GM12873 (cell line): ENCODE results near the gene RPL6.

Experiments used
- CTCF ChIP-seq: IDR thresholded peaks from 2 replicates; pipeline ENCODE4 v1.5.1; 2012; ENCODE audit warnings: low read depth, mild to moderate bottlenecking, moderate library complexity, low read length, control low read depth; ENCODE audit not compliant: insufficient read depth; ENCODE audit errors: missing control alignments

The RPL6 gene

DNA sequence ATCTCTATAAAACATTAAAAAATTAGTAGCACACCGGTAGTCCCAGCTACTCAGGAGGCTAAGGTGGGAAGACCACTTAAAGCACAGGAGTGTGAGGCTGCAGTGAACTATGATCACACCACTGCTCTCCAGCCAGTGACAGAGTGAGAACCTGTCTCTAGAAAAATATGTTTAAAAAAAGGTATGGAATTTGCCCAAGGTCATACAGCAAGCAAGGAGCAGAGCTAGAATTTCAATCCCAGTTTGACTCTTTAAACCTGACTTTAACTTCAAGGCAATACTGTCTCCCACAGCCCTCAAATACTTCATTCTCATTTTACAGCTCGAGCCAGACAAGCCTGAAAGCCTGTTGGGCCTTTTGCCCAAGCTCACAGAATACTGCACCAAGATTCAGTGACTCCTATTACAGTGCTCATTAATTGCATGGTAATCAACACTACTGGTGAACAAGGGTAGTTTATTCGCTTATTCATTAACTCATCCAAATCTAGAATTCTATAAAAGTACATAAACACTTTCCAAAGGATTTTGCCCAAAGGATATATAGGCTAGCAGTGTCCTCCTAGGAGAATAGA, 35.2 kb downstream of the RPL6 start:
- no peak for TF ChIP-seq CTCF

DNA sequence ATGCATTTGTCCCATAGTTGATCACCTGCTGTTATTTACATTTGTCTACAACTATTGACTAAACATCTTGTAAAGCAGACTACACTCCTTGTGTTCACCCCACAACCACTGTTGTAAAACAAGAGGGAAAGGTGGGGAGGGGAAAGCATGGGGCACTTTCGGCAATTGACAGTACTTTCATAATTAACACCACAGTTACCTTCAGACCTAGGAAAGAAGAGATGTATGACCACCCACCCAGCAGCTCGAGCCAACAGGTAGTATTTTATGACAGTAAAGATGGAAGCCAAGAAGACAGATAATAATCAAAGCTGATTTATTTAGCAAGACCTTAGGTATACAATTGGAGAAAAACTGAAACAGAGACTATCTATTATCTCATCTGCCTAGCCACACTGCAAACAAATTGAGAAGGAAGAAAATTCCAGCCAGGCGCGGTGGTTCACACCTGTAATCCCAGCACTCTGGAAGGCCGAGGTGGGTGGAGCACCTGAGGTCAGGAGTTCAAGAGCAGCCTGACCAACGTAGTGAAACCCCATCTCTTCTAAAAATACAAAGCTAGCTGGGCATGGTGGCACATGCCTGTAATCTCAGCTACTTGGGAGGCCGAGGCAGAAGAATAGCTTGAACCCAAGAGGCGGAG, 38.4 kb downstream of the RPL6 start:
- no peak for TF ChIP-seq CTCF

- TF ChIP-seq CTCF: no peak
These were observed 39.2 kb downstream of the RPL6 start for GRCh38 chr12:112370199-112370598.

GRCh38 chr12:112368856-112369255, 40.5 kb downstream of the RPL6 start:
- TF ChIP-seq CTCF: no peak

GRCh38 chr12:112367965-112368364, 41.4 kb downstream of the RPL6 start:
- no peak for TF ChIP-seq CTCF

- no peak for TF ChIP-seq CTCF
These were observed 47.1 kb downstream of the RPL6 start for GRCh38 chr12:112362310-112362709.

- no peak for TF ChIP-seq CTCF
These were observed 48.1 kb downstream of the RPL6 start for GRCh38 chr12:112361271-112361670.
